Fibroblast of skin of left biceps (primary cell): ENCODE measurements around the gene PAFAH1B2.
"Not testable (repeated sequence)": the region's sequence is repeated elsewhere in the genome, so short reads cannot be mapped to it uniquely, and the experiment has no call there.

Source experiments
- DNase-seq, 2 experiments: peaks; one replicate each; pipeline ENCODE4 v3.0.0-alpha.2; 2013; ENCODE audit warnings: low read depth in 2 of 2

PAFAH1B2 gene

DNA sequence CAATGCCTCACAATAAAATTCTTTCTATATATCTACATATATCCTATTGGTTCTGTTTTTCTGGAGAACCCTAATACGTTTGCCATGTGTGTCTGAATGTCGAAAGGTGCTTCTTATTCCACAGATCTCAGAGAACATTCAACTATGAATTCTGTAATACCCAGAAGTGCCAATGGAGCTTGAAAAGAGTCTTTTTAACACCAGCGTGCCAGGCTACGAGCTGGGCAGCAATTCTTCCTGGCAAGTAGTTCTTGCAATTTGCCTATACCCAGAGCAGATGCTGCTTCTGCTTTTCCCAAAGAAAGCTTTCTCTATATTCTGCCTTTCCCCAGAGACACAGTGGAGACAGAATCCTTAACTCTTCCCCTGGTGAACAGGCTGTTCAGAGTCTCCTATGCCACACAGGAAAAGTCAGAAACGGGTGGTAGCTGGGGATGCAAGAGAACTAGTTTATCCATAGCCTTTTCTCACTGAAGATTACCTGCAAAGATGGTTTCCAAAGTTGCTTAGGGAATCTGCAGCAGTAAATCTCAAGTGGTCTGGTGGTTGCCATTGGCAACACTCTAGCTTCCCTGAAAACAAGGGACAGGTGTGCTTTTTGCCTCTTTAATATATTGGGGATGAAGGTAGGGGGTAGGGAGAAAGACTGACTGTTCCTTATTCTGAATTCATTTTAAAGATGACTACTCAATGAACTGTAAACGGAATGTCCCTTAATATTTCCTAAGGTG, 16.8 kb upstream of the PAFAH1B2 start:
- DNase-seq = no peak

DNA sequence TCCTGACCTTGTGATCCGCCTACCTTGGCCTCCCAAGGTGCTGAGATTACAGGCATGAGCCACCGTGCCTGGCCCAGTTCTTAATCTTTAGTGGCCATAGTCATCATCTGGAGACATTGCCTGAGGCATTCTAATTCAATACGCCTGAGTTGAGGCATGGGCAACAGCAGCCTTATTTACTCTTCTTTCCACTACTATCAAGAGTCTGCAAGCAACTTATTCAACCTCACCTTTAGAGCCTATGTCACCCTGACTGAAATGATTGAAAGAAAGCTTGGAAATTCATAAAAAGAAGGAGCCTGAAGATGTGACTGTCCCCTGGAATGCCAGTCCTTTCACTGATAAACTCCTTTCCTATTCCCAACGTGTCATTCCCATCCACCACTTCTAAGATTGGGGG, 15.8 kb upstream of the PAFAH1B2 start:
- DNase-seq = no peak

DNA sequence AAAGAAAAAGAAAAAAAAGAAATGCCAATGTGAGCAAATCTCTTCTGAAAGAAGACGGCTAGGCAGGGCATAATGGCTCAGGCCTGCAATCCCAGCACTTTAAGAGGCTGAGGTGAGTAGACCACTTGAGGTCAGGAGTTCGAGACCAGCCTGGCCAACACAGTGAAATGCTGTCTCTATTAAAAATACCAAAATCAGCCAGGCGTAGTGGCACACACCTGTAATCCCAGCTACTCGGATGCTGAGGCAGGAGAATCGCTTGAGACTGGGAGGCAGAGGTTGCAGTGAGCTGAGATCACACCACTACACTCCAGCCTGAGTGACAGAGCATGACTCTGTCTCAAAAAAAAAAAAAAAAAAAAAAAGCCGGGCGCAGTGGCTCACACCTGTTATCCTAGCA, 13.7 kb upstream of the PAFAH1B2 start:
- DNase-seq = not testable (repeated sequence)

DNA sequence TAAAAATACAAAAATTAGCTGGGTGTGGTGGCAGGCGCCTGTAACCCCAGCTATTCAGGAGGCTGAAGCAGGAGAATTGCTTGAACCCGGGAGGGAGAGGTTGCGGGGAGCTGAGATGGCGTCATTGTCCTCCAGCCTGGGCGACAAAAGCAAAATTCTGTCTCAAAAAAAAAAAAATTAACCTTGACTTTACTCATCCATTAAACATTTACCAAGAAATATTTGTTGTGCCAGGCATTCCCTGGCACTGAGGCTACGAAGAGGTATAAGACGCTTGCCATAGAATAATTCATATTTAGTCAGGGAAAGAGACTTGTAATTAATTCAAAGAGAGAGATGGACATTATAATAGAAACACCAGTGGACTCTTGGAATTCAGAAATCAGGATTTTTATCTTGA, 13.2 kb upstream of the PAFAH1B2 start:
- DNase-seq = no peak

DNA sequence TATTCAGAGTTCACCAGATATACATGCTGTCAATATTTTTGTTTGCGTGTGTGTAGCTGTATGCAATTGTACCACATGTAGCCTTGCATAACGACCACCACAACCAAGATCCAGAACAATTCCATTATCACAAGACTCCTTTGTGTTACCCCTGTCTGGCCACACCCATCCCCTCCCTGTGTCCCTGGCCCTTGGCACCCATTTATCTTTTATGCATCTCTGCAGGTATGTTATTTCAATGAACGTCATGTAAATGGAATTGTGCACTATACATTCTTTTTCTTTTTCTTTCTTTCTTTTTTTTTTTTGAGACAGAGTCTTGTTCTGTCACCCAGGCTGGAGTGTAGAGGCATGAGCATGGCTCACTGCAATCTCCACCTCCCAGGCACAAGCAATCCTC, 9.7 kb upstream of the PAFAH1B2 start:
- no peak for DNase-seq

DNA sequence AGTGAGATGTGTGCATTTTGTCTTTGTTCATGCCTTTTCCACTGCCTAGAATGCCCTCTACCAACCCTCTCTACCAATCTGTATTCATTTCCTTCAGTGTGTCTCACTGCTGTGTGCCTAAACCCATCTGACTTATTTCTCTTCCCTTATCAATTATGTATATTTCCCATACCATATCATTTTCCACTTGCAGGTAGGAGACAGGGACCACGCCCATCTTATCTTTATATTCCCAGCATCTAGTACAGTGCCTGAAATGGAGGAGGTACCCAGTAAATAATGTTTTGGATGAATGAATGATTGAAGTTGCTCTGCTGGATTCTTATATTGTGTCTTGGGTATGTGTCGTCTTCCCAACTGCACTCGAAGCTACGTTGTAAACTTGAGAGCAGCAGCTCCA, 9.1 kb upstream of the PAFAH1B2 start:
- not testable (repeated sequence) for DNase-seq

DNA sequence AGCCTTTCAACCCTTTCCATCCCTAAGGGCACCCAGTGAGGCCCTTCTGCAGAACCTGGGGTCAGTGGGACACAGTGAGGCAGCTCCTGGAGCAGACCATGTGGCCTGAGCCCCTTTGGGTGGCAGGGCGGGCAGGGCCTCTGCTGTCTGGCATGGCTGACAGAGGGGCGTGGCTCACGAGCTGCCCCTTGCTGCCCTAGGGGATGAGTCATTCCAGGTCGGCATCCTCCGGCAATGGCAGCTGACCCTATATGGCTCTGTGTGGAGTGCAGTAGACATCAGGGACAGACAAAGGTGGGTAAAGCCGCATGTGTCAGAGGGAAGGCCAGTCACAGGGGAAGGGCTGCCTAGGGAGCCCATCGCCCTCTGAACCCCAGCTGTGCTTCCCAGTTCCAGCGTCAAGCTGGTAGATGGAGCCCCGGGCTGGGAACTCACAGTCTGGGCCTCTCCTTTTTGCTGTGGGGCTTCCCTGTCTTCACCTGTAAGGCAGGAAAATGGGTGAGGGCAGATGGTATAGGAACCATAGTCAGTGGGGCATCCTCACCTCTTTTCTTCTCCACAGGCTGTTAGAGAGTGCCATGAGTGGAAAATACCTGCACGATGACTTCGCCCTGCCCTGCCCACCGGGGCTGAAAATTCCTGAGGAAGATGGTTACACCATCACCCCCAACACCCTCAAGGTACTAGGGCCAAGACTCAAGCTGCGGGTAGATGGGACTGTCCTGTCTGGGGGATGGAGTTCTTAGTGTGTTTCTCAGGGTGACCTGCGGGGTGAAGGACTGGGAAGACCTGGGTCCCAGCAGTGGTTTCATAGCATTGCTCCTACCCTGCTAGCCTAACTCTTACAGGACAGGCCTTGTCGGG, 6.6 kb upstream of the PAFAH1B2 start:
- DNase-seq = not testable (repeated sequence)

DNA sequence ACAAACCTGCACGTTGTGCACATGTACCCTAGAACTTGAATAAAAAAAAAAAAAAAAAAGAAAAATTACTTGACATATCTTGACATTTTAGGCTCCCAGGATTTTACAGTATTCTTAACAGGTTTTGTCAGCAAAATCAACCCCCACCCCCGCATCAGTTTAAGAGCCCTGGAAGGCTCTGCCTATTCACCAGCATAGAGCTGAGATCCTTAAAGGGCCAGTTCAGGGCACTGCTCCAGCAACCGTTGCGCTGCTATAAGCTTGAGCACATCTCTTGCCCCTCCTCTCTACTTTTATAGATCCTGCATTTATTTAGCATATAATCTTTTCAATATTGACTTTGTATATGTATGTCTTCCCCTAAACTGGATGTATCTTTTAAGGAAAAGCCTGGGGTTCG, 697 bp upstream of the PAFAH1B2 start:
- no peak for DNase-seq

DNA sequence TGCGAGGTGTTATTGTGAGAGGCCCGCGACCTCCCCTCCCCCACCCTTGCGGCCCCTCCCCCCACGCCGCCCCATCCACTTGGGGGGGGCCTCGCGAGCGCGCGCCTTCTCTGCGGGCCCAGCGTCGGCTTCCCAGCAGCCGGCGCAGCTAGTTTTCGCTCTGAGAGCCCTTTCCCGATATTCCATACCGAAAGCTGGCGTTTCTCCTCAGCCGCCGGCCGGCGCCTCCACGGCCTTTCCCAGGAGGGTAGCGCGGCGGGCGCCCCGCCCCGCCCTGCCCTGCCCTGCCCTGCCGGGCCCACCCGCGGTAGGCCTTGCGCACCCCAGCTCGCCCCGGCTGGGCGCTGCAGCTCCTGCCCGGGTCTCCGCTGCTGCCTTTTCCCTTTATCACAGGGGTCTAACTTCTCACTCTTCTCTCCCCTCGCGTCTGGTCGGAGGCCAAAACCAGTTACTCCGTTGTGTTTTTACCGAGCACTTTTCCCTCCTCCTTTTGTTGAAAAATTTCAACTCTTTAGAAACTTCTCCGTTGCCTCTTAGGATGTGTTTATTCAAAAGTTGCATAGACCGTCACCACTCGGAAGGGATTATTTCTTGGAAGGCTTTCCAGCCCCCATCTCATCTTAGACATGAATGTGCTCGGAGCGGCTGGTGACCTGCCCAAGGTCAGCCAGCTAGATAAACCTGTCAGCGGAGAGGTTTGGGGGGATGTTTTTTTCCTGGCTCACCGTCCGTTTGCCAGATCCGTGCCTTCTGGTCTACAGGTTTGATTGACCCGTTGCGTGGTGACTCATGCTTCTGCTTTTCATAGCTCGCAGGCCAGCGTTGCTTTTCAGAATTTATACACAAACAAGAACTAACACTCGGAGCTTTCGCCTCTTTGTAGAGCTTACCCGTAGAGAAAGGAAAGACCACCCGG, 648 bp downstream of the PAFAH1B2 start:
- no peak for DNase-seq

DNA sequence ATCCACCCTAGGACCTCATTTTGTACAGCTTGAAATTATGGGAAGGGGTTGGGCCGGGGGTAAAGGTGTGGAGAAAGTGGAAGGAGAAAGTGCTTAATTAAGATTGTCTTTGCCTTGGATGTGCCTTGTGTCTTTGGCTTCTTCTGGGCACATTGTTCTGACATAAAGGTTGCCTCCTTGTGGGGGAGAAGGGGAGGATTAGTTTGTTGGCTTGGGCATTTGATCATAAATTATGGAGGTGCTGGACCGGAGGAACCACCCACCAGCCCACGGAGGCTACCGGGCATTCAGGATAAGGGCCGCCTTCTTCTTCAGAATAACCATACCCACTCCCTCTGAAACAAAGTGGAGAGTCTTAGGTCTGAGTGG, 1.3 kb downstream of the PAFAH1B2 start:
- no peak for DNase-seq

DNA sequence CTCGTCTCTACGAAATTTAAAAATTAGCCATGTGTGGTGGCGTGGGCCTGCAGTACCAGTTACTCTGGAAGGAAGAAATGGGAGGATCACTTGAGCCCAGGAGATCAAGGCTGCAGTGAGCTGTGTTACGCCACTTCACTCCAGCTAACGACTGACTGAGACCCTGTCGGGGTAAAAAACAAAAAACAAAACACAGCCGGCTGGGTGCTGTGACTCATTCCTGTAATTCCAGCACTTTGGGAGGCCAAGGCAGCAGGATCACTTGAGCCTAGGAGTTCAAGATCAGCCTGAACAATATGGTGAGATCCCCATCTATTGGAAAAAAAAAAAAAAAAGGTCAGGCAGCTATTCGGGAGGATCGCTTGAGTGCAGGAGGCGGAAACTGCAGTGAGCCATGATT, 2.4 kb downstream of the PAFAH1B2 start:
- no peak for DNase-seq

DNA sequence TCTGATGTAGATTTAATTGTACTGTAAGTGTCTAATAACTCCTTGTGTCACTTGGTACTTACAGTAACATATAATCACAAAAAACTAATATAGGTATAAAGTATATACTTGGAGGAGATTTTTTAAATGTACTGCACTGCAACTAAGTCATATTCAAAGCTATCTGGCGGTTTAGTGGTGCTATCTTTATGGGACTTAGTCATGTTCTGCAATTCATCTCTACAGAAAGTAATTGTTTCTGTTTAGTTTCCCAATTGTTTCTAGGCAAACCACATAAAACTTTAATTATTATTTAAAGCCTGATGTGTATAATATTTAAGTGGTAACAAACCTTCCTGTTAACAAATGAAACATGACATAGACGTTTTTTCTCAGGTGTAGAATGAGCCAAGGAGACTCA, 8.0 kb downstream of the PAFAH1B2 start:
- DNase-seq = no peak

DNA sequence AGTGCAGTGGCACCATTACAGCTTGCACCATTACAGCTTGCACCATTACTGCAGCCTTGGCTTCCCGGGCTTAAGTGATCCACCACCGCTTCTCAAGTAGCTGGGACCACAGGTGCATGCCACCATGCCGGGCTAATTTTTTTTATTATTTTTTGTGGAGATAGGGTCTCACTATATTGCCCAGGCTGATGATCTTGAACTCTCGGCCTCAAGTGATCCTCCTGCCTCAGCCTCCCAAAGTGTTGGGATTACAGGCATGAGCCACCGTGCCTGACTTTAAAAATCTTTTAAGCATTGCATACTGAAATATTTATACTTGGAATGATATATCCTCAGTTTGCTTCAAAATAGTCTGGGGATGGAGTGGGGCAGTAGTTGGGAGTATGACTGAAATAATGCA, 10.4 kb downstream of the PAFAH1B2 start:
- no peak for DNase-seq

DNA sequence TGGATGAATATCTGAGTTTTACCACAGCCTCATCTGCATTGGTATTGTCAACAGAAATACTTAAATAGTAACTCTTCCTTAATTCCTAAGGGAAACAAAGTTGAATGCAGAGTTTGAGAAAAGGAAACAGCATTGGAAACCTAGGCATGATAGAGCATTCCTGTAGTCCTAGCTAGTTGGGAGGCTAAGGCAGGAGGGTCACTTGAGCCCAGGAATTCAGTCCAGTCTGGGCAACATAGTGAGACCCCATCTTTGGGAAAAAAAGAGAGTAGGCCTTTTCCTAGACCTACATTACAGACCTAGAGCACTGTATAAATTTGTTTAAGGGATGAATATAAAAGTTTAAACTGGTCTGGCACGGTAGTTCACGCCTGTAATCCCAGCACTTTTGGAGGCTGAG, 13.4 kb downstream of the PAFAH1B2 start:
- no peak for DNase-seq

DNA sequence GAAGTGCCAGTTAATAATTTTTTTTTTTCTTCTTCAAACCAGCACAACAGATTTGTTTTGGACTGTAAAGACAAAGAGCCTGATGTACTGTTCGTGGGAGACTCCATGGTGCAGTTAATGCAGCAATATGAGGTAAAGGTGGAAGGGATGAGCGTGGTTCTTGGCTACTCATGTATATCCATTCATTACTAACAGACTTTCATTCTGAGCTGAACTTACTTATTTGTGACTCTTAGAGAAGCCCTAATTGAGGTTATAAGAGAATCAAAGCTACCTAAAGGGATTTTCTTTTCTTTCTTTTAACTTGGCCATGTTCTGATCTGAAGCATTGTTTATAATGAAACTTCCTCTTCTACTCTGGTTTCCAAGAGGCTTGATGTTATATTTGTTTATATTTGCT, 15.8 kb downstream of the PAFAH1B2 start:
- DNase-seq = no peak

DNA sequence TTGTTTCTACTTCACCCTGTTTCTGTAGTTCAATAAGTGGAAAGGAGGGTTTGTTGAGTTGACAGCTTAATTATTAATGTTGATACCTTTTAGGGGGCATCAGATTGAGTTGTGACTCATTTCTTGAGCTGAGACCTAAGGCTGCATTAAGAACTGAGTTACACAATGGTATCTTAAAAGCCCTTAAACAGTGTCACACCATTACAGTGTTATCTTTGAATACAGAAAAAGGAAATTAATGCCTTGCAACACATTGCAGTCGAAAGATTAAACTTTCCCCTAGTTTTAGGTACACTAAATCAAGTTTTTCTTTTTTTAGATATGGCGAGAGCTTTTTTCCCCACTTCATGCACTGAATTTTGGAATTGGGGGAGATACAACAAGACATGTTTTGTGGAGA, 16.7 kb downstream of the PAFAH1B2 start:
- no peak for DNase-seq

DNA sequence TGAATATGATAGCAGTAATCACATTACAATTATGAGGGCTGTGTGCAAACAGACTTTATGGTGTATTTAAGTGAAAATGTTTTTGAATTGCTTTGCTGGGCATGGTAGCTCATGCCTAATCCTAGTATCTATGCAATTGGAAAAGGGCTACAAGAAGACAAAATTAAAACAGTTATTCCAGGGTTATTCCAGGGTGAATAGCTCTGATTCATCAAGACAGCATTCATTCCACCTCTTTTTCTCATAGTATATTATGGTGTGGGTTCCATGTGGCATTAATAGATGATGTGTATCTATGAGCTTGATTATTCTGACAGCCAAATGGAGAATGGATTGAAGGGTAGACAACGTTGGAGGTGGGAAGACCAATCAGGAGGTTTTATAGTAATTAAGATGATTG, 22.4 kb downstream of the PAFAH1B2 start:
- DNase-seq = no peak

DNA sequence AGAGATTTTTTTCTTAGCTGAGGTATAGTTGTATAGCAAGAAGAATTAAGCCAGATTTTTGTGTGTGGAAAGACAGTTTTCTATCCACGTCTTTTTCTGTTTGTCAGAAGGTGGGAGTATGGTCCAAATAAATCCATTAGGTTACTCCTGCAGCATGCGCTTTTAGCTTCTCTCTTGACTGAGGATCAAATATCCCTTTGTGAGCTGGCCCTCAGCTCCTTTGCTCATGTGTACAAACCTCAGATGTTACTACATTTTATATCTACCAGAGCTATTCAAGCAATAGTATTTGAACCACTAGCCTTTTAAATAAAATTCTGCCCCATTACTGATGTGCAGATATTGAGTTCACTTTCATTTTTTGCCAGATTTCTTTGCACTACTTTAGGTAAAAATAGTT, 25.6 kb downstream of the PAFAH1B2 start:
- DNase-seq = no peak

DNA sequence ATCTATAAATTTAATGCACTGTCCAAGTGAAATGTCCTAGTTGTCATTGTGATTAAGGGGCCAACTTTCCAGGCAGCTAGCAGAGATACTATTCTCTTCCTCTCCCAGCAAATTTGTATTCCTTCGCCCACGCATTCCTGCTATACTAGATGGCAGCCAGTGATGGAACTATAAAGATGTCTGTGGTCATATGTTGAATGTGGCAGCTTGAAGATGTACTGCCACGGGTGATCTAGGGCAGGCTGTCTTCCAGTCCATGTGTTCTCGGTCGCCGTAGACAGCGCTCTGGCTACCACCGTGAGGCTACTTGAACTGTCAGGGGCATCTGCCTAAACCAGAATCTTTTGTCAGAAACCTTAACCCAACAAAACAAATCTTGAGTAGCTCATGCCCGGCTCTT, 26.1 kb downstream of the PAFAH1B2 start:
- no peak for DNase-seq

DNA sequence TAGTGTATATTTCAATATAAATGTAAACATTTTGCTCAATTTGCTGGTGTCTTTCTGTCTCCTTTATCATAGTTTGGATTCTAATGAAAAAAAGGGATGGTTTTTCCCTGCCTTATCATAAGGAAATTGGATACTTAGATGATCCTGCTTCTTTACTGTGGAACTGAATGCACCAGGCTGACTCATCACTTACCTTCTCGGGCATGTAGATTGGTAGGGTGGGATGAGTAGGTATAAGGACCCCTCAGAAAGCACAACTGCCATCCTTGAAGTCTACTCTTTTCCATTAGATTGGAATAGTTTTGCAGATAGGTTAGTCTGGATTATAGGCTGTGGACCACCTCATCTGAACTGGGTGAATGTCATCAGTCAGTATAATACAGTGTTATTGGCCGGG, 26.9 kb downstream of the PAFAH1B2 start:
- no peak for DNase-seq

DNA sequence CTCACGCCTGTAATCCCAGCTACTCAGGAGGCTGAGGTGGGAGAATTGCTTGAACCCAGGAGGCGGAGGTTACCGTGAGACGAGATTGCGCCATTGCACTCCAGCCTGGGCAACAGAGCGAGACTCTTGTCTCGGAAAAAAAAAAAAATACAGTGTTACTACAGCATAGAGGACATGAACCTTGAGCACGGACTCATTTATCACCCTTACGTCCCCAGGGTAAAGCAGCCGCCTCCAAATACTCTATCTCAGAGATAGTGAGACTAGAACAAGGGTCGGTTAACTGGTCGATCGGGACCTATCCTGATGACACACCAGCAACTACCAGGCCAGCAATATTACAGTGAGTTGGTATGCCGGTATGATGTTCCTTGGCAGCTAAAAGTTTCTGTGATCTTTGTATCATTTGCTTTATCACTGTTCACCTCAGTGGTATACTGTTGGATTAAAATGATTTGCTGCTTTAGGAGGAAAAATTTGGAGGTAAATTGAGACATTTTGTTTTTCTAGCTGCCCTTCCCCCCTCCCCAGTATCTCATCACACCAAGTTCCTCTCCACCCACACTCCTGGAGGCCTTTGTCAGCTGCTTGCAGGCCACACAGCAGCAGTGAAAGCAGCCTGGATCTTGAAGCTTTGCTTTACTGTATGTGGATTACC, 27.4 kb downstream of the PAFAH1B2 start:
- no peak for DNase-seq
